GM12878 (cell line): ENCODE data around the gene CAMTA1. TPM values are rescaled to one million over a fixed set of nuclear protein-coding genes. Genes with fewer than 3 reads are reported as not detected.

Experiments used
- ATAC-seq: fragments of 200-7000 bp; cut with Tn5 transposase; 3 replicates; pipeline ENCODE4 v1.9.1; 2020; ENCODE audit warnings: mild to moderate bottlenecking, moderate library complexity
- BruUV-seq: library from RNA; stranded (reverse); fragments of 400-500 nt; replicated peaks from 2 replicates; lab custom pipeline; 2021; lab: Mats Ljungman, UMichigan
- CTCF ChIA-PET: fragments of 300-600 bp; sonication (Branson Sonifier 250); formaldehyde crosslinking; extraction: SDS; loops from one replicate; lab custom pipeline; 2021; ENCODE audit warnings: inconsistent platforms; lab: Yijun Ruan, JAX
- POLR2A ChIA-PET: fragments of 350-600 bp; formaldehyde crosslinking; extraction: SDS; loops from one replicate; lab custom pipeline; 2021; ENCODE audit warnings: inconsistent platforms; lab: Charles Lee
- RAD21 ChIA-PET: fragments of 300-600 bp; sonication (Branson Sonifier 250); formaldehyde crosslinking; loops from one replicate; lab custom pipeline; 2023; ENCODE audit warnings: antibody characterized with exemption; ENCODE audit not compliant: unreplicated experiment; lab: Charles Lee
- SMC1A ChIA-PET: fragments of 300-600 bp; sonication (Branson Sonifier 250); formaldehyde crosslinking; loops from one replicate; lab custom pipeline; 2023; ENCODE audit not compliant: unreplicated experiment, uncharacterized antibody; lab: Charles Lee
- DNase-seq: peaks from one replicate; pipeline ENCODE4 v3.0.0-alpha.2; 2011; ENCODE audit warnings: low read depth, low spot score
- FAIRE-seq: peaks from 3 replicates; lab custom pipeline; 2011; peaks lifted over from hg19 to GRCh38; lab: Jason Lieb, UNC
- H2AFZ ChIP-seq: 2 replicates; pipeline ENCODE4 v1.6.0; 2011; ENCODE audit warnings: low read depth, low read length, control low read depth; ENCODE audit not compliant: control insufficient read depth
- H3K27ac ChIP-seq: 2 replicates; pipeline ENCODE4 v1.5.1; 2011; ENCODE audit warnings: control low read depth; ENCODE audit not compliant: control insufficient read depth, insufficient read depth
- H3K27me3 ChIP-seq, 2 experiments: replicated peaks in 1 of 2; 2 replicates each; pipeline versions ENCODE4 v1.6.0 to v1.6.1; 2011; ENCODE audit warnings: low read length in 1 of 2; ENCODE audit not compliant: control insufficient read depth in 2 of 2, insufficient read depth in 2 of 2
- H3K36me3 ChIP-seq, 2 experiments: 2 replicates each; pipeline ENCODE4 v1.5.1; 2011; ENCODE audit warnings: low read length in 1 of 2; ENCODE audit not compliant: control insufficient read depth in 2 of 2, insufficient read depth in 2 of 2
- H3K4me1 ChIP-seq: 2 replicates; pipeline ENCODE4 v1.6.1; 2011; ENCODE audit warnings: mild to moderate bottlenecking, low read length, moderate library complexity, mixed read lengths; ENCODE audit not compliant: control insufficient read depth, insufficient read depth
- H3K4me2 ChIP-seq: 2 replicates; pipeline ENCODE4 v1.6.0; 2011; ENCODE audit warnings: control low read depth; ENCODE audit not compliant: control insufficient read depth, insufficient read depth
- H3K4me3 ChIP-seq: fragments of 200-600 bp; sonication (generic); 2 replicates; pipeline ENCODE4 v1.5.1; 2016
- H3K79me2 ChIP-seq: 2 replicates; pipeline ENCODE4 v1.6.0; 2011; ENCODE audit warnings: low read length; ENCODE audit not compliant: control insufficient read depth, insufficient read depth
- H3K9ac ChIP-seq: 2 replicates; pipeline ENCODE4 v1.8.0; 2011; ENCODE audit warnings: low read length, control low read depth, mixed read lengths; ENCODE audit not compliant: control insufficient read depth, insufficient read depth
- H3K9me3 ChIP-seq: replicated peaks from 3 replicates; pipeline ENCODE4 v1.5.1; 2011; ENCODE audit warnings: mild to moderate bottlenecking, low read length; ENCODE audit not compliant: control insufficient read depth, insufficient read depth
- H4K20me1 ChIP-seq: 2 replicates; pipeline ENCODE4 v1.6.0; 2011; ENCODE audit not compliant: control insufficient read depth, insufficient read depth
- CHD2 ChIP-seq: IDR thresholded peaks from 2 replicates; pipeline ENCODE4 v1.6.1; 2011; ENCODE audit warnings: low read depth, low read length, improper control_type of control experiment, borderline replicate concordance
- KDM1A ChIP-seq: fragments of 200-600 bp; sonication (generic); IDR thresholded peaks from 2 replicates; pipeline ENCODE4 v1.6.1; 2016; ENCODE audit warnings: borderline replicate concordance
- MTA2 ChIP-seq: fragments of 450-650 bp; IDR thresholded peaks from 2 replicates; pipeline ENCODE4 v1.6.1; 2016; ENCODE audit warnings: low read depth, mild to moderate bottlenecking, moderate library complexity
- SUPT20H ChIP-seq: IDR thresholded peaks from 2 replicates; pipeline ENCODE4 v1.6.1; 2011; ENCODE audit warnings: low read depth, mild to moderate bottlenecking, low read length, moderate library complexity, borderline replicate concordance; ENCODE audit not compliant: control insufficient read depth
- TARDBP ChIP-seq: IDR thresholded peaks from 2 replicates; pipeline ENCODE4 v1.6.1; 2016; ENCODE audit warnings: borderline replicate concordance
- ZNF207 ChIP-seq: fragments of 450-650 bp; IDR thresholded peaks from 2 replicates; pipeline ENCODE4 v1.6.1; 2014; ENCODE audit warnings: antibody characterized with exemption, mild to moderate bottlenecking, borderline replicate concordance
- WGBS: methylation state at CpG from one replicate; pipeline ENCODE4 v1.1.6; 2016; ENCODE audit warnings: low lambda C conversion rate; ENCODE audit not compliant: insufficient replicate concordance, insufficient coverage; ENCODE audit errors: missing lambda C conversion rate; 5-methylcytosine and 5-hydroxymethylcytosine counted together
- in situ Hi-C: fragments of 300-500 bp; cut with MboI; formaldehyde crosslinking; loops from 9 replicates; pipeline ENCODE4 v1.14.3; 2018; ENCODE audit warnings: mixed read lengths
- intact Hi-C: fragments of 100-400 bp; cut with micrococcal nuclease; formaldehyde crosslinking; loops from one replicate; pipeline ENCODE4 v1.14.2; 2022; ENCODE audit not compliant: unreplicated experiment
- polyA plus RNA-seq, 11 experiments: library from polyadenylated mRNA; depleted of rRNA in 4 of 11; unstranded in 6 of 11; stranded (reverse) in 5 of 11; fragments of >200 nt; fragmentation: Nextera tagmentation in 4 of 11; fragmentation: Illumina TruSeq in 1 of 11; extraction: Ambion mirVana in 4 of 11; extraction: Trizol in 1 of 11; gene quantifications; 1 replicate in 1 of 11; 2 replicates in 10 of 11; pipeline versions ENCODE4 v1.2.1 to v1.2.3, GENCODE V29; 2011 to 2016; ENCODE audit warnings: inconsistent platforms in 2 of 11, missing spikeins in 2 of 11, low read depth in 1 of 11
- total RNA-seq, 4 experiments: library from RNA; depleted of rRNA in 3 of 4; stranded (reverse); fragments of >200 nt in 3 of 4; fragmentation: Illumina TruSeq in 1 of 4; extraction: Trizol in 1 of 4; gene quantifications; 2 replicates each; pipeline versions ENCODE4 v1.2.1 to v1.2.3, GENCODE V29; 2013 to 2021

The CAMTA1 gene
- total and polyA plus RNA-seq, 10 of the 15 experiments (the other 5 are each of a cell fraction or from before 2014, with no cell fraction given): 37.7 to 148 (median 76.4) TPM

- no peak for TF ChIP-seq ZNF207
Observed at GRCh38 chr1:7536891-7537591, 751.8 kb downstream of the CAMTA1 start (continued).

DNA sequence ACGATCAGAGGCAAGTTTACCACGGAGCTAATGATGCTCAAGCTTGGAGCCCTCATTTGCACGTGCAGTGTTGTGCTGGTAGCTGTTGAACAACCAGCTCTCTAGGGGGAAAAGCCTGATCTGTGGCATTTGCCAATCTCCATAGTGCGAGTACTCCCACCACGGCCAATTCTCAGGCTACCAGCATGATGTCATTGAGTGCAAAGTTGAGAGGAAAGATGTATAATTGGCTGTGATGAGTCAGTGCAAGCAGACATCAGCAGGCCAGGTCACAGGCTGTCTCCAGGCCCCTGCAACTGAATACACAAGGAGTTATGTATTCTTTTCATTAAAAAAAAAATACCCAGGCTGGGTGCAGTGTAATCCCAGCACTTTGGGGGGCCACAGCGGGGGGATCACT, 752.8 kb downstream of the CAMTA1 start:
- WGBS: 26% methylated on average over 6 of the region's 6 CpGs
- no peak overlapping the region for H3K27ac ChIP-seq
- H3K36me3 ChIP-seq: no peaks in the 10 kb centered on the region
- ATAC-seq: no peak
- ChIA-PET RAD21 (no interaction called here), SMC1A (no interaction called here), CTCF (interaction anchor here (1.2 kb wide), 1 partner anchor 45 kb away, joined by 3 read pairs; no protein-coding TSS in a partner anchor), POLR2A (no interaction called here)
- TF ChIP-seq CHD2 (no peak), SUPT20H (no peak), KDM1A (no peak), TARDBP (no peak), MTA2 (no peak)
- intact Hi-C loops (no loop called here), in situ Hi-C loops (no loop called here)
- no peaks in the 10 kb centered on the region for H3K4me1 ChIP-seq
- H3K79me2 ChIP-seq: no peaks in the 10 kb centered on the region
- no peak for DNase-seq
- H3K9me3 ChIP-seq: no peaks in the 10 kb centered on the region
- no peak overlapping the region for H3K4me3 ChIP-seq
- H2AFZ ChIP-seq: no peak overlapping the region
- no peak overlapping the region for H3K9ac ChIP-seq
- BruUV-seq: no TSS peak
- H3K27me3 ChIP-seq: no peaks in the 10 kb centered on the region; a peak in 2 of 4 replicates
- FAIRE-seq: no peak
- no peaks in the 10 kb centered on the region for H4K20me1 ChIP-seq
- no peak overlapping the region for H3K4me2 ChIP-seq
